Breast epithelium (tissue), 4 donors: ENCODE measurements around the gene MAML3. TPM values are rescaled to one million over a fixed set of nuclear protein-coding genes. Genes with fewer than 3 reads are reported as not detected.

Source experiments
- DNase-seq, 2 donors: peaks; one replicate each; pipeline ENCODE4 v3.0.0-alpha.2; 2019; ENCODE audit warnings: low spot score in 2 of 2
- H3K27ac ChIP-seq, 2 donors: fragments of 200-600 bp; sonication (generic) in 1 of 2; one replicate each; pipeline ENCODE4 v1.5.1; 2016 to 2019; ENCODE audit warnings: mild to moderate bottlenecking in 1 of 2
- H3K27me3 ChIP-seq, 2 donors: fragments of 200-600 bp; sonication (generic) in 1 of 2; one replicate each; pipeline versions ENCODE4 v1.5.1 to v1.6.0; 2017 to 2019; ENCODE audit warnings: control low read depth in 1 of 2, mild to moderate bottlenecking in 1 of 2
- H3K36me3 ChIP-seq: fragments of 200-600 bp; one replicate; pipeline ENCODE4 v1.5.1; 2019
- H3K4me1 ChIP-seq, 2 donors: fragments of 200-600 bp; sonication (generic); one replicate each; pipeline ENCODE4 v1.5.1; 2016 to 2019; ENCODE audit warnings: control low read depth in 1 of 2
- H3K4me3 ChIP-seq, 3 donors: fragments of 200-600 bp; sonication (generic); 1 replicate in 2 of 3; 2 replicates in 1 of 3; pipeline ENCODE4 v1.5.1; 2016 to 2019; ENCODE audit warnings: mild to moderate bottlenecking in 3 of 3, moderate library complexity in 2 of 3
- H3K9me3 ChIP-seq, 2 donors: fragments of 200-600 bp; sonication (generic) in 1 of 2; one replicate each; pipeline ENCODE4 v1.5.1; 2016 to 2019; ENCODE audit warnings: control low read depth in 1 of 2
- POLR2A ChIP-seq: fragments of 450-650 bp; IDR thresholded peaks from one replicate; pipeline ENCODE4 v1.6.1; 2016; ENCODE audit warnings: antibody characterized with exemption, mild to moderate bottlenecking, moderate library complexity
- POLR2AphosphoS5 ChIP-seq, 3 donors: sonication (generic); formaldehyde crosslinking; IDR thresholded peaks; one replicate each; pipeline ENCODE4 v1.6.1; 2017; ENCODE audit warnings: antibody characterized with exemption in 3 of 3
- intact Hi-C: fragments of 100-400 bp; cut with DNase I; formaldehyde crosslinking; loops from one replicate; pipeline ENCODE4 v1.15.1; 2023; ENCODE audit warnings: low total_unique reads
- total RNA-seq, 3 donors: library from RNA; depleted of rRNA; stranded (reverse); fragments of >200 nt; gene quantifications; one replicate each; pipeline ENCODE4 v1.1.0, GENCODE V29; 2016
- TF ChIP-seq, protein P1 (sequence below), 3 donors: fragments of 450-650 bp; IDR thresholded peaks; one replicate each; pipeline ENCODE4 v1.5.1; 2016 to 2017; ENCODE audit warnings: antibody characterized with exemption in 3 of 3, mild to moderate bottlenecking in 3 of 3, moderate library complexity in 3 of 3

Gene MAML3
- total RNA-seq, 3 donors from 2014 or later: 5.0 to 16.8 (median 11.1) TPM

DNA sequence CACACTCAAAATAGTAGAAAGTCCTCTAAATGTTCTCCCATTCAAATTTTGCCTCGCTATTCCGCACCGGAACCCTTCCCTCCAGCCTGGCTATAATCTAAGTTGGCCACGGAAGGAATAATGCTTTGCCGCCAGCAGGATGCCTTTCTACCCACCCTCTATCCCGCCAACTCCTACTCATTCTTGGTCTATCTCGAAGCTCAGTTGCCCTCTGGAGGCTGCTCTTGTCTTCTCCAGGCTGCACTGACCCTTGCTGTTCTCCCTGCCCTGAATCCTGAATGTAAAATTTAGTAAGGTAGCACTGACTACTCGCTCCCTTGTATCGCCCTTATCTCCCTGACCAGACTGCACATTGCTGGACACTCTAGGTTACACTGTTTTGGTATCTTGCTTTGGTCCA, 275.9 kb downstream of the MAML3 start:
- intact Hi-C loops: no loop called here
- Histone ChIP-seq H3K9me3 (no peaks in the 10 kb centered on the region), H3K27ac (no peak overlapping the region), H3K27me3 (no peaks in the 10 kb centered on the region), H3K4me1 (no peaks in the 10 kb centered on the region), H3K36me3 (no peaks in the 10 kb centered on the region), H3K4me3 (no peak overlapping the region)
- no peak for TF ChIP-seq POLR2AphosphoS5 (IDR thresholded peaks at IDR 0.05)
- TF ChIP-seq, protein P1, sequence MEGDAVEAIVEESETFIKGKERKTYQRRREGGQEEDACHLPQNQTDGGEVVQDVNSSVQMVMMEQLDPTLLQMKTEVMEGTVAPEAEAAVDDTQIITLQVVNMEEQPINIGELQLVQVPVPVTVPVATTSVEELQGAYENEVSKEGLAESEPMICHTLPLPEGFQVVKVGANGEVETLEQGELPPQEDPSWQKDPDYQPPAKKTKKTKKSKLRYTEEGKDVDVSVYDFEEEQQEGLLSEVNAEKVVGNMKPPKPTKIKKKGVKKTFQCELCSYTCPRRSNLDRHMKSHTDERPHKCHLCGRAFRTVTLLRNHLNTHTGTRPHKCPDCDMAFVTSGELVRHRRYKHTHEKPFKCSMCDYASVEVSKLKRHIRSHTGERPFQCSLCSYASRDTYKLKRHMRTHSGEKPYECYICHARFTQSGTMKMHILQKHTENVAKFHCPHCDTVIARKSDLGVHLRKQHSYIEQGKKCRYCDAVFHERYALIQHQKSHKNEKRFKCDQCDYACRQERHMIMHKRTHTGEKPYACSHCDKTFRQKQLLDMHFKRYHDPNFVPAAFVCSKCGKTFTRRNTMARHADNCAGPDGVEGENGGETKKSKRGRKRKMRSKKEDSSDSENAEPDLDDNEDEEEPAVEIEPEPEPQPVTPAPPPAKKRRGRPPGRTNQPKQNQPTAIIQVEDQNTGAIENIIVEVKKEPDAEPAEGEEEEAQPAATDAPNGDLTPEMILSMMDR (IDR thresholded peaks at IDR 0.05): no peak
- no peak for TF ChIP-seq POLR2A
- no peak for DNase-seq

DNA sequence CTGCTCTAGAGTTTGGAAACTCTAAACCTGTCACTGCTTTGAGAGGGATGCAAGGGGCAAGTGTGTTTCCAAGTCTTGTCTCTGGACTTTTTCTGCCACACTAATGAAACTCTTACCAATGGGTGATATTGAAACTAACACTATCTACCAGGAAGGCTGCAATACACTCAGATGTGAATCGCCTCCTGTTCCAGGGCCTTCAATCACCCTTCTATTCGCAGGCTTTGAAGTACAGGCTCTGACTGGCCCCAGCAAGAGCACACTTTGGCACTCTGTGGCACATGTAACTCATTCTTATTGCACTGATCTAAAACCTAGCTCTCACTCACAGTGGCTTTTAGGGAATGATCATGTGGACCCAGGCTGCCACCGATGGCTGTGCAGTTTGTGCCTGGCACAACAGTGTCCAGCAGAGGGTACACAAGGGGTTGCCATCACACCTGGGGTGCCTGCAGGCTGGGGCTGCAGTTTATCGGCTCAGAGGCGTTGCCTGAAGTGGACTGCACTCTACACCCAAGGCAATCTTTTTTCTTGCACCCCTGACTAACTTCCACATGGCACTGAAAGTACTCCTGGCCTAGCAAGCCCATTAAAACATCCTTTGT, 277.5 kb downstream of the MAML3 start:
- H3K27ac ChIP-seq: peak overlapping the region in 1 of 2 donors; percentile 8
- no peaks in the 10 kb centered on the region for H3K36me3 ChIP-seq
- no peak overlapping the region for H3K4me3 ChIP-seq
- no peak for DNase-seq
- H3K27me3 ChIP-seq: no peaks in the 10 kb centered on the region
- no peaks in the 10 kb centered on the region for H3K4me1 ChIP-seq
- TF ChIP-seq POLR2AphosphoS5 (IDR thresholded peaks at IDR 0.05): no peak
- TF ChIP-seq, protein P1 (IDR thresholded peaks at IDR 0.05): no peak
- TF ChIP-seq POLR2A: no peak
- H3K9me3 ChIP-seq: no peaks in the 10 kb centered on the region
- intact Hi-C loops: no loop called here

DNA sequence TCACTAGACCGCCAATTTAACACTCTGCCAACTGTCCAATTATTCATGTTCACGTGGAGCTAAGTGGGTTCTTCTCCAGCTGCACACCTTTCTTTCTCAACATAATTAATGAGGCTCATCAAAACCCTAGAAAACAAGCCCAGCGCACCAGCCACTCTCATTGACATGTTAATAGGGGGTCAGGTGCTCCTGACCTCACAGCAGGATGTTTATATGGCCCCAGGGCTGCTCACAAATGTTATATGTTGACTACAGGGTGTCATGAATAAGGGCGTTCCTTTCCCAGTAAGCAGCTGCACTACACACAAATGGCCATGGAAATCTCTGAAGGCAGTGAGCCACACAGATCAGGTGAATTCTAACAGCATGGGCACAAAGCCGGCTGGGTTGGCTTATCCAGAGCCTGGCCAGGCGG, 278.6 kb downstream of the MAML3 start:
- no peak for DNase-seq
- intact Hi-C loops: no loop called here
- TF ChIP-seq POLR2A (no peak), POLR2AphosphoS5 (IDR thresholded peaks at IDR 0.05) (no peak)
- TF ChIP-seq, protein P1 (IDR thresholded peaks at IDR 0.05): no peak
- no peaks in the 10 kb centered on the region for H3K36me3 ChIP-seq
- H3K9me3 ChIP-seq: no peaks in the 10 kb centered on the region
- H3K27me3 ChIP-seq: no peaks in the 10 kb centered on the region
- H3K27ac ChIP-seq: no peak overlapping the region
- H3K4me3 ChIP-seq: no peak overlapping the region
- H3K4me1 ChIP-seq: no peaks in the 10 kb centered on the region

DNA sequence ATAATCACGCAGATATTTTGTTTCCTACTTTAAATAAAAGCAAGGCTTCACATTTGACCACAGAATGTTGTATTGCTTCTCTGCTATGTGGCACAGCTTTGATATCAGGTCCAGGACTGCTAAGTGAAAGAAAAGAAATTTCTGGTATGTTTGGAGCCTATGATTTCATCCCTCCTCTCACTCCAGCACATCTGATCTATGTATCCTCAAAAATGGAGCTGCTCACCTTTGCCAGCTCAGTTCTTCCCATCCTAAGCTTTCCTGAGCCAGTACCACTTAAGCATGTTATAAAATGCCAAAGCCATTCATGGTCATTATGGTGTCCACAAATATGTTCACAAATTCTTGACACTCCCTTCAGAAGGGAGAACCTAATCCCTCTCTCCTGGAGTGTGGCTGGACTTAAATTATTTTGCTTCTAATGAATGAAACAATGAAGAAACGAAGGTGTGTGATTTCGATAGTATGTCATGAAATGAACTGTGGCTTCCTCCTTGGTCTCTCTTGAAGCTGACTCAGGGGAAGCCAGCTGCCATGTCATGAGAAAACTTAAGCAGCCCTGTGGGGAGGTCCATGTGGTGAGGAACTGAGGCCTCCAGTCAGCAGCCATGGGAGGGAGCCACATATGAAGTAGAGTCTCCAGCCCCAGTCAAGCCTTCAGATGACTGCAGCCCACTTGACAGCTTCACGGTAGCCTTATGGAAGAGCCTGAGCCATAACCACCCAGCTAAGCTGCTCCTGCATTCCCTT, 280.7 kb downstream of the MAML3 start:
- H3K4me1 ChIP-seq: no peaks in the 10 kb centered on the region
- intact Hi-C loops: no loop called here
- H3K36me3 ChIP-seq: no peaks in the 10 kb centered on the region
- H3K27ac ChIP-seq: no peak overlapping the region
- H3K9me3 ChIP-seq: no peaks in the 10 kb centered on the region
- no peak for TF ChIP-seq POLR2AphosphoS5 (IDR thresholded peaks at IDR 0.05)
- no peak for DNase-seq
- no peak overlapping the region for H3K4me3 ChIP-seq
- no peaks in the 10 kb centered on the region for H3K27me3 ChIP-seq

DNA sequence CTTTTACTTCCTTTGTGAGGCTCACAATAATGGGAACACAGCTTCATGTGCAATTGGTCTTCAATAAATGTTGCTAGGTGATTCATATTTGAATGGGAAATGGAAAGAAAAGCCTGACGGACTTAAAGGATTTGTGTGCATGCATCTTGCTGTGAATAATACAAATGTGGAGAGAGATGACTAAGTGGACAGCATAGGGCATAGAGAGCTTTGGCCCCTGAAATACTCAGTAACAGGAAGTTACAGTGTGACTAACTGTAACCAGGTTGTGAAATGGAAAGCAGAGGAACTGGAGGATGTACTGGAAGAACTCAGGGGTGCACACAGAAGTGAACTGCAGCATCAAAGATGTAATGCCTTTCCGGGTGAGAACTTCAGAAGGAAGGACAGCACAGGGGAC, 281.7 kb downstream of the MAML3 start:
- DNase-seq: no peak
- Histone ChIP-seq H3K36me3 (no peaks in the 10 kb centered on the region), H3K4me3 (no peak overlapping the region), H3K9me3 (no peaks in the 10 kb centered on the region), H3K4me1 (no peaks in the 10 kb centered on the region), H3K27me3 (no peaks in the 10 kb centered on the region), H3K27ac (no peak overlapping the region)
- TF ChIP-seq POLR2AphosphoS5 (IDR thresholded peaks at IDR 0.05): no peak
- TF ChIP-seq, protein P1 (IDR thresholded peaks at IDR 0.05): no peak
- intact Hi-C loops: no loop called here
